ENCODE results near the gene SLC5A2.
"Not testable (repeated sequence)": the region's sequence is repeated elsewhere in the genome, so short reads cannot be mapped to it uniquely, and the experiment has no call there.

The SLC5A2 gene

GRCh38 chr16:31532120-31532519 is 49.2 kb downstream of the SLC5A2 start:
- no peak for DNase-seq

GRCh38 chr16:31532896-31533295 is 50.0 kb downstream of the SLC5A2 start:
- DNase-seq = no peak

GRCh38 chr16:31535737-31536136 is 52.8 kb downstream of the SLC5A2 start:
- DNase-seq = no peak

GRCh38 chr16:31536804-31537361 is 54.0 kb downstream of the SLC5A2 start:
- DNase-seq = no peak

GRCh38 chr16:31537362-31538242 is 54.7 kb downstream of the SLC5A2 start:
- DNase-seq = peak; percentile 28

GRCh38 chr16:31538243-31538598 is 55.3 kb downstream of the SLC5A2 start:
- DNase-seq = not testable (repeated sequence)

GRCh38 chr16:31539762-31540161 is 56.8 kb downstream of the SLC5A2 start:
- not testable (repeated sequence) for DNase-seq
